Adrenal gland (tissue), 5 donors: ENCODE results near the gene POLR3B.

Experiments
- POLR2A ChIP-seq, 2 donors: fragments of 450-650 bp; IDR thresholded peaks; one replicate each; pipeline ENCODE4 v1.6.1; 2017; ENCODE audit warnings: antibody characterized with exemption in 2 of 2, mild to moderate bottlenecking in 2 of 2, moderate library complexity in 1 of 2
- TF ChIP-seq, protein P1 (sequence below), 6 experiments: fragments of 450-650 bp in 4 of 6; fragments of 200-600 bp in 2 of 6; sonication (generic) in 1 of 6; IDR thresholded peaks; 1 replicate in 5 of 6; 2 replicates in 1 of 6; pipeline versions ENCODE4 v1.5.1 to v1.8.0; 2016 to 2021; ENCODE audit warnings: antibody characterized with exemption in 6 of 6, mild to moderate bottlenecking in 2 of 6, moderate library complexity in 1 of 6
- donor health status: DM: no; HTN: no; CAD: no.

DNA sequence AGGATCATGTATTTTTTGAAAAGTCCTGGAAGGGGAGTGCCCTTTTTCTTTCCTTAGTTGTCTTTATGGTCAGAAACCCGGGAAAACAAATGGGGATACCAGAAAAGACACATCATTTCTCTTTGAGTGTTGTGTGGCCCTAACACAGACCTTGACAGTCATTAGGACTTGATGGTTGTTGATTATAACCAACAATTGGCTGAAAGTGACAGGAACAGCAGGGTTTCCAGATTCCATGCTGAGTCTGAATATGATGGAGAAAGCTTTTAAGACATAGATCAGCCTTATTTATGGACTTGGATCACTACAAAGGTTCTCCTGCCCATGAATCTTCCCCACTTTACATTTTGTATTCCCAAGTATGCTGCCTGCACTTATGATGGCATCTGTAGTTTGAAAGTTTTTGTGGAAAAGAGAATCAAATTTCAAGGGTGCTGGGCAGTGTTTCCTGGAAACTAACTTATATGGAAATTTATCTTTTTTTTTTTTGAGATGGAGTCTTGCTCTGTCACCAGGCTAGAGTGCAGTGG is 30.4 kb downstream of the POLR3B start:
- TF ChIP-seq, protein P1, sequence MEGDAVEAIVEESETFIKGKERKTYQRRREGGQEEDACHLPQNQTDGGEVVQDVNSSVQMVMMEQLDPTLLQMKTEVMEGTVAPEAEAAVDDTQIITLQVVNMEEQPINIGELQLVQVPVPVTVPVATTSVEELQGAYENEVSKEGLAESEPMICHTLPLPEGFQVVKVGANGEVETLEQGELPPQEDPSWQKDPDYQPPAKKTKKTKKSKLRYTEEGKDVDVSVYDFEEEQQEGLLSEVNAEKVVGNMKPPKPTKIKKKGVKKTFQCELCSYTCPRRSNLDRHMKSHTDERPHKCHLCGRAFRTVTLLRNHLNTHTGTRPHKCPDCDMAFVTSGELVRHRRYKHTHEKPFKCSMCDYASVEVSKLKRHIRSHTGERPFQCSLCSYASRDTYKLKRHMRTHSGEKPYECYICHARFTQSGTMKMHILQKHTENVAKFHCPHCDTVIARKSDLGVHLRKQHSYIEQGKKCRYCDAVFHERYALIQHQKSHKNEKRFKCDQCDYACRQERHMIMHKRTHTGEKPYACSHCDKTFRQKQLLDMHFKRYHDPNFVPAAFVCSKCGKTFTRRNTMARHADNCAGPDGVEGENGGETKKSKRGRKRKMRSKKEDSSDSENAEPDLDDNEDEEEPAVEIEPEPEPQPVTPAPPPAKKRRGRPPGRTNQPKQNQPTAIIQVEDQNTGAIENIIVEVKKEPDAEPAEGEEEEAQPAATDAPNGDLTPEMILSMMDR (IDR thresholded peaks at IDR 0.05), result no peak
- no peak for TF ChIP-seq POLR2A (IDR thresholded peaks at IDR 0.05)
